Measurements from ENCODE around the gene TMEM134. TPM values are rescaled to one million over a fixed set of nuclear protein-coding genes. Genes with fewer than 3 reads are reported as not detected.
A peak's percentile ranks its signal among the peaks of the same experiment; 100 is the strongest.

Gene TMEM134
- total and polyA plus RNA-seq, 9 of the 15 experiments (the other 6 are each of a cell fraction or from before 2014, with no cell fraction given), result 0.63 to 48.4 (median 10.7) TPM

DNA sequence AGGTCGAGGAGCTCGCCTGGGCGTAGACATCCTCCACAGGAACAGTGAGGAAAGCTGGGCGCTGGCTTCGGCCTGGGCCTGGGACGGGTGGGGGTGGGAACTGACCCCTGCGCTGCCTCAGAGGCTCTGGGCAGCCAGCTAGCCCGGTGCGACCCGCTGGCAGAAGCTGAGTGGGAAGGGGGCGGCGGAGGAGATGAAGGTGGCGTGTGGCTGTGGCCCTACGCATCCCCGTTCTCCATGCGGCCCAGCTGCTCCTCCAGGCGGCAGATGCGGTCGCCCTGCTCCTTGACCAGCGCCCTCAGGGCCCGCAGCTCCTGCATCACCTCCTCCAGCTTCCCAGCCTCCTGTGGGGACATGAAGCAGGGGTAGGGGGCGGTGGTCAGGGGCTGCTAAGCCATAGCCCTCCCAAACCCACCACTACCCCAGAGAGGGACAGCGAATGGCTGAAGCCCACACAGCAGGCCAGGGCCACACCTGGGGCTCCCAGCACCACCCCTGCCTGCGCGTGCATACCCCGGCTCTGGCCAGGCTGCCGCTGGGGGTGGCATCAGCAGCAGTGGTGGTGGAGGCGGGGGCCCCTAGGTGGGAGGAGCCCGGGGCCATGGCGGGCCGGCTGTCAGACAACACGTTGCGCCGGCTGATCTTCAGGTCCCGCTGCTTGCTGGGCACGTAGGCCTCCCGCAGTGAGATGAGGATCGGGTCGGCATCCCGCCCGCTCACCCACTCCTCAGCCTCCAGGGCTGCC lies 30.7 kb downstream of the TMEM134 start (continued):
- TF ChIP-seq L3MBTL2 (IDR thresholded peaks at IDR 0.05) (no peak), ZFX (CRISPR knock-in tag; IDR thresholded peaks at IDR 0.05) (peak; percentile 35; the same call in 1 of the 2 replicates), ZNF740 (CRISPR knock-in tag; IDR thresholded peaks at IDR 0.05) (0 out of 2 replicates have a peak, but pooled peaks have one; percentile 18), ZNF740 (tag; IDR thresholded peaks at IDR 0.05) (no peak), HNRNPL (IDR thresholded peaks at IDR 0.05; ENCODE audit: low read depth, low read length) (peak; percentile 43; the same call in 1 of the 2 replicates), POLR2A (conservative IDR thresholded peaks at IDR 0.05) (peak; percentile 24; the same call in 1 of the 2 replicates), CSDE1 (IDR thresholded peaks at IDR 0.05) (no peak), ZSCAN32 (CRISPR knock-in tag; IDR thresholded peaks at IDR 0.05) (no peak), TFAM (CRISPR knock-in tag; conservative IDR thresholded peaks at IDR 0.05) (no peak), POLR2B (IDR thresholded peaks at IDR 0.05; ENCODE audit: low read depth, partially characterized antibody) (peak; percentile 41)
- TF ChIP-seq, protein P1, sequence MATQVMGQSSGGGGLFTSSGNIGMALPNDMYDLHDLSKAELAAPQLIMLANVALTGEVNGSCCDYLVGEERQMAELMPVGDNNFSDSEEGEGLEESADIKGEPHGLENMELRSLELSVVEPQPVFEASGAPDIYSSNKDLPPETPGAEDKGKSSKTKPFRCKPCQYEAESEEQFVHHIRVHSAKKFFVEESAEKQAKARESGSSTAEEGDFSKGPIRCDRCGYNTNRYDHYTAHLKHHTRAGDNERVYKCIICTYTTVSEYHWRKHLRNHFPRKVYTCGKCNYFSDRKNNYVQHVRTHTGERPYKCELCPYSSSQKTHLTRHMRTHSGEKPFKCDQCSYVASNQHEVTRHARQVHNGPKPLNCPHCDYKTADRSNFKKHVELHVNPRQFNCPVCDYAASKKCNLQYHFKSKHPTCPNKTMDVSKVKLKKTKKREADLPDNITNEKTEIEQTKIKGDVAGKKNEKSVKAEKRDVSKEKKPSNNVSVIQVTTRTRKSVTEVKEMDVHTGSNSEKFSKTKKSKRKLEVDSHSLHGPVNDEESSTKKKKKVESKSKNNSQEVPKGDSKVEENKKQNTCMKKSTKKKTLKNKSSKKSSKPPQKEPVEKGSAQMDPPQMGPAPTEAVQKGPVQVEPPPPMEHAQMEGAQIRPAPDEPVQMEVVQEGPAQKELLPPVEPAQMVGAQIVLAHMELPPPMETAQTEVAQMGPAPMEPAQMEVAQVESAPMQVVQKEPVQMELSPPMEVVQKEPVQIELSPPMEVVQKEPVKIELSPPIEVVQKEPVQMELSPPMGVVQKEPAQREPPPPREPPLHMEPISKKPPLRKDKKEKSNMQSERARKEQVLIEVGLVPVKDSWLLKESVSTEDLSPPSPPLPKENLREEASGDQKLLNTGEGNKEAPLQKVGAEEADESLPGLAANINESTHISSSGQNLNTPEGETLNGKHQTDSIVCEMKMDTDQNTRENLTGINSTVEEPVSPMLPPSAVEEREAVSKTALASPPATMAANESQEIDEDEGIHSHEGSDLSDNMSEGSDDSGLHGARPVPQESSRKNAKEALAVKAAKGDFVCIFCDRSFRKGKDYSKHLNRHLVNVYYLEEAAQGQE (IDR thresholded peaks at IDR 0.05; ENCODE audit: borderline replicate concordance), result no peak
- TF ChIP-seq, protein P1 (CRISPR knock-in tag; IDR thresholded peaks at IDR 0.05; ENCODE audit: low read depth), result no peak
- TF ChIP-seq, protein P2, sequence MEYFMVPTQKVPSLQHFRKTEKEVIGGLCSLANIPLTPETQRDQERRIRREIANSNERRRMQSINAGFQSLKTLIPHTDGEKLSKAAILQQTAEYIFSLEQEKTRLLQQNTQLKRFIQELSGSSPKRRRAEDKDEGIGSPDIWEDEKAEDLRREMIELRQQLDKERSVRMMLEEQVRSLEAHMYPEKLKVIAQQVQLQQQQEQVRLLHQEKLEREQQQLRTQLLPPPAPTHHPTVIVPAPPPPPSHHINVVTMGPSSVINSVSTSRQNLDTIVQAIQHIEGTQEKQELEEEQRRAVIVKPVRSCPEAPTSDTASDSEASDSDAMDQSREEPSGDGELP (CRISPR knock-in tag; IDR thresholded peaks at IDR 0.05; ENCODE audit: borderline replicate concordance), result peak; percentile 24; the same call in 1 of the 2 replicates
- TF ChIP-seq, protein P3, sequence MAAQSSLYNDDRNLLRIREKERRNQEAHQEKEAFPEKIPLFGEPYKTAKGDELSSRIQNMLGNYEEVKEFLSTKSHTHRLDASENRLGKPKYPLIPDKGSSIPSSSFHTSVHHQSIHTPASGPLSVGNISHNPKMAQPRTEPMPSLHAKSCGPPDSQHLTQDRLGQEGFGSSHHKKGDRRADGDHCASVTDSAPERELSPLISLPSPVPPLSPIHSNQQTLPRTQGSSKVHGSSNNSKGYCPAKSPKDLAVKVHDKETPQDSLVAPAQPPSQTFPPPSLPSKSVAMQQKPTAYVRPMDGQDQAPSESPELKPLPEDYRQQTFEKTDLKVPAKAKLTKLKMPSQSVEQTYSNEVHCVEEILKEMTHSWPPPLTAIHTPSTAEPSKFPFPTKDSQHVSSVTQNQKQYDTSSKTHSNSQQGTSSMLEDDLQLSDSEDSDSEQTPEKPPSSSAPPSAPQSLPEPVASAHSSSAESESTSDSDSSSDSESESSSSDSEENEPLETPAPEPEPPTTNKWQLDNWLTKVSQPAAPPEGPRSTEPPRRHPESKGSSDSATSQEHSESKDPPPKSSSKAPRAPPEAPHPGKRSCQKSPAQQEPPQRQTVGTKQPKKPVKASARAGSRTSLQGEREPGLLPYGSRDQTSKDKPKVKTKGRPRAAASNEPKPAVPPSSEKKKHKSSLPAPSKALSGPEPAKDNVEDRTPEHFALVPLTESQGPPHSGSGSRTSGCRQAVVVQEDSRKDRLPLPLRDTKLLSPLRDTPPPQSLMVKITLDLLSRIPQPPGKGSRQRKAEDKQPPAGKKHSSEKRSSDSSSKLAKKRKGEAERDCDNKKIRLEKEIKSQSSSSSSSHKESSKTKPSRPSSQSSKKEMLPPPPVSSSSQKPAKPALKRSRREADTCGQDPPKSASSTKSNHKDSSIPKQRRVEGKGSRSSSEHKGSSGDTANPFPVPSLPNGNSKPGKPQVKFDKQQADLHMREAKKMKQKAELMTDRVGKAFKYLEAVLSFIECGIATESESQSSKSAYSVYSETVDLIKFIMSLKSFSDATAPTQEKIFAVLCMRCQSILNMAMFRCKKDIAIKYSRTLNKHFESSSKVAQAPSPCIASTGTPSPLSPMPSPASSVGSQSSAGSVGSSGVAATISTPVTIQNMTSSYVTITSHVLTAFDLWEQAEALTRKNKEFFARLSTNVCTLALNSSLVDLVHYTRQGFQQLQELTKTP (IDR thresholded peaks at IDR 0.05; ENCODE audit: low read depth in 1 of 2, partially characterized antibody in 2 of 2), result no peak

All from K562 (cell line).